GM12801 (cell line): ENCODE measurements around the gene BANF1.

ENCODE experiments used
- TF ChIP-seq, protein P1 (sequence below): IDR thresholded peaks from one replicate; pipeline ENCODE4 v1.5.1; 2011; ENCODE audit warnings: control low read depth; ENCODE audit not compliant: insufficient read length; ENCODE audit errors: extremely low read depth

BANF1 gene

GRCh38 chr11:66001942-66002647 is at the start of gene BANF1, which contains the start of gene EIF1AD:
Gene BANF1 (plus strand): TSS chr11:66002503. CDS start chr11:66003251, 748 bp downstream.
Gene EIF1AD (minus strand): TSS chr11:66002157. CDS start chr11:66000389, 1,768 bp downstream.
- TF ChIP-seq, protein P1, sequence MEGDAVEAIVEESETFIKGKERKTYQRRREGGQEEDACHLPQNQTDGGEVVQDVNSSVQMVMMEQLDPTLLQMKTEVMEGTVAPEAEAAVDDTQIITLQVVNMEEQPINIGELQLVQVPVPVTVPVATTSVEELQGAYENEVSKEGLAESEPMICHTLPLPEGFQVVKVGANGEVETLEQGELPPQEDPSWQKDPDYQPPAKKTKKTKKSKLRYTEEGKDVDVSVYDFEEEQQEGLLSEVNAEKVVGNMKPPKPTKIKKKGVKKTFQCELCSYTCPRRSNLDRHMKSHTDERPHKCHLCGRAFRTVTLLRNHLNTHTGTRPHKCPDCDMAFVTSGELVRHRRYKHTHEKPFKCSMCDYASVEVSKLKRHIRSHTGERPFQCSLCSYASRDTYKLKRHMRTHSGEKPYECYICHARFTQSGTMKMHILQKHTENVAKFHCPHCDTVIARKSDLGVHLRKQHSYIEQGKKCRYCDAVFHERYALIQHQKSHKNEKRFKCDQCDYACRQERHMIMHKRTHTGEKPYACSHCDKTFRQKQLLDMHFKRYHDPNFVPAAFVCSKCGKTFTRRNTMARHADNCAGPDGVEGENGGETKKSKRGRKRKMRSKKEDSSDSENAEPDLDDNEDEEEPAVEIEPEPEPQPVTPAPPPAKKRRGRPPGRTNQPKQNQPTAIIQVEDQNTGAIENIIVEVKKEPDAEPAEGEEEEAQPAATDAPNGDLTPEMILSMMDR, result no peak

DNA sequence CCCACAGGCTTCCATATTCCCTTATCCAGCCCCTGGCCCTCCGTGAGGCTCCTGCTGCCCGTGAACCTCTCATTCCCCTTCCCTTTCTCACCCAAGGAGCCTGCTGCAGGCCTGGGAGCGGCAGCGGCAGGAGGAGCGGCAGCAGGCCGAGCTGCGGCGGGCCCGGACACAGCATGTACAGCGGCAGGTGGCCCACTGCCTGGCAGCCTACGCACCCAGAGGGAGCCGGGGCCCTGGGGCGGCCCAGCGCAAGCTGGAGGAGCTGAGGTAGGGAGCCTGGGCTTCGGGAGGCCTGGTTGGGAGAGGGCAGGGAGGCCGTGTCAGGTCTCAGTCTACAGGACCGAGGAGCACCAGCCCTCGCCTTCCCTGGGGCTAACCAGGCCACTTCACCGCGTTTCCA is 48.8 kb upstream of the BANF1 start:
- TF ChIP-seq, protein P1, result no peak

DNA sequence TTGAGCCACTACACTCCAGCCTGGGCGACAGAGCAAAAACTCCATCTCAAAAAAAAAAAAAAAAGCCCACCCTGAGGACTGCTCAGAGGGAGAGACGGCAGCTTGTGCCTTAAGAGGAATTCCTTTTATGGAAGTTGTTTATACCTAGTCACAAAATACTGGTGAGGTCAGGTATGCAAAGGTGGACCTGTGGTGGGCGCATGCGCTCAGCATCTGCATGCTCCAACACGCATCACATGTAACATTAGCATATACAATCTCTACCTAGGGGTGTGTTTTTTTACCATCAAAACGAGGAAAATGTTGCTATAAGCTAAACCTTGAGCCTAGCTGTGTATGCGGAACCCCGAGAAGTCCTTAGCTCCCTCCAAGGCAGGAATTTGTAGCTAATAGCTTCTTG is 47.5 kb upstream of the BANF1 start:
- TF ChIP-seq, protein P1, result no peak

DNA sequence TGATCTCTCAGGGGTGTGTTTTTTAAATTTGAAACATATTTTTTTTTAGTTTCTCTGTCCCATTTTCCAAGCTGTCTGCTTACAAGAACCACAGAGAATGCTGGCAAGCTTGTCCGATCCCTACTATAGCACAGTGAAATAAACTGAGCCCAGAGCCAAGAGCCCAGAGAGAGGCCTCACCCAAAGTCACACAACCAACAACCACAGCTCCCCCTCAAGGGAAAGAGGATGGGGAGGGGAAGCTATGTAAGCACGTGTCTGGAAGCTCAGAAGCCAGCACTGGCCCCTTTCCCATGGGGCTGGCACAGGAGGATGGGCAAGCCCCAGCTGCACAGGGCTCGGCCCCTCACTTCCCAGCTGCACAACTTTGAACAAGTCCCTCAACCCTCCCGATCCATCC is 44.0 kb upstream of the BANF1 start:
- TF ChIP-seq, protein P1, result no peak

GRCh38 chr11:65958774-65959420 is 43.4 kb upstream of the BANF1 start:
- TF ChIP-seq, protein P1, result no peak

DNA sequence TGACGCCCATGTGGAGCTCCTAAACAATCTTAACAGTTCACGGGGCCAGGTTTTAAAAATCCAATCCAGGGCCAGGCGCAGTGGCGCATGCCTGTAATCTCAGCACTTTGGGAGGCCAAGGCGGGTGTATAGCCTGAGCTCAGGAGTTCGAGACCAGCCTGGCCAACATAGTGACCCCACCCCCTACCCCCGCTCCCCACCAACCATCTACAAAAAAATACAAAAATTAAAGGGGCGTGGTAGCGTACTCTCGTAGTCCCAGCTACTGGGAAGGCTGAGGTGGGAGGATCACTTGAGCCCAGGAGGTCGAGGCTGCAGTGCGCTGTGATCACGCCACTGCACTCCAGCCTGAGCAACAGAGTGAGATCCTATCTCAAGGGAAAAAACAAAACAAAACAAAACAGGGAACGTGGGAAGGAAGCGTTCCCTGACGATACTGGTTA is 41.5 kb upstream of the BANF1 start:
- TF ChIP-seq, protein P1, result no peak

DNA sequence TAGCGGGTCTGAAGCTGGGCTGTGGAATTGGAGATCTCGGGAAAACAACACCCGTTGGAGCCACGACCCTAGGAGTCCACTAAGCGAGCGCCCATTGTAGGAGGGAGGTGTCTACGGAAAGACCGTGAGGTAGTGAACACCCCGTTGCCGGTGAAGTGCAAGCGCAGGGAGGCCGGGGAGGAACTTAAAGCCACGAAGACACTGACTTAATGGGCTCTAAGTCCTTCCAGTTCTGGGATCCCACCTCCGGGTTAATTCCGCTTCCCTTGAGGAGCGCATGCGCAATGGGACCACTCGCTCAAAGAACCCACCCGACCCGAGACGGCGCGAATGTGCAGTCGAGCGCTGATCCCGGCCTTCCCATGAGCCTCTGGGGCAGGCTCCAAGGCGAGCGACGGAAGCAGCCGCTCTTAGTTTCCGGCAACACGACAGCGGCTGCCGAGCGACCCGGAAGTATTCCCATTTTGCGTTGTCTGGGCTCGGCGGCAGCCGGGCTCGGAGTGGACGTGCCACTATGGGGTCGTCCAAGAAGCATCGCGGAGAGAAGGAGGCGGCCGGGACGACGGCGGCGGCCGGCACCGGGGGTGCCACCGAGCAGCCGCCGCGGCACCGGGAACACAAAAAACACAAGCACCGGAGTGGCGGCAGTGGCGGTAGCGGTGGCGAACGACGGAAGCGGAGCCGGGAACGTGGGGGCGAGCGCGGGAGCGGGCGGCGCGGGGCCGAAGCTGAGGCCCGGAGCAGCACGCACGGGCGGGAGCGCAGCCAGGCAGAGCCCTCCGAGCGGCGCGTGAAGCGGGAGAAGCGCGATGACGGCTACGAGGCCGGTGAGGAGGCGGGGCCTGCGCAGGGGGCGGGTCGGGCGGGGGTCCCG is 40.8 kb upstream of the BANF1 start, which contains the start of gene SART1:
Gene SART1 (plus strand): TSS at position 468 of the 874 bp plus-strand sequence. CDS start 47 bp downstream, at position 515.
- TF ChIP-seq, protein P1, result no peak
